Measurements from ENCODE around the gene TTF1. TPM values are rescaled to one million over a fixed set of nuclear protein-coding genes. Genes with fewer than 3 reads are reported as not detected.

The TTF1 gene
- total RNA-seq, 1 donor, result 8.3 TPM

DNA sequence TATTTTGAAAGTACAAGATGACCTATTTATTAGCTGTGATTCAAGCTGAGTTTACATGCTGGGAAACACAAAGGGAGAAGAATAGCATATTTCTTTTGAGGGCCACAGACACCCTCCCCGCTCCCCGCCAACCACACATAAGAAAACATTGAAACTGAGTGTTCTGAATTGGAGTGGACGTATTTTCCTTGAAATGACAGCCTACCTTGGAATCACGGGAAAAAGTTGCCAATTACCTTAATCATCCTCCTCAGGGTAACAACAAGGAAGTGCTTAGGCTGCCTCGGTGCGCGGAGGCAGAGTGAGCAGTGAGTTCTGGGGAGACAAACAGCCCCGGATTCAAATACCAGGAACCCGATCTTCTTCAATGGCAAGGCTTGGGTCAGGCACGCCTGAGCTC, 34.8 kb upstream of the TTF1 start:
- no peak overlapping the region for H3K27ac ChIP-seq (ENCODE audit: low read depth, low read length)
- H3K27me3 ChIP-seq (ENCODE audit: insufficient read depth, low read length), result peaks cover 20% of the 10 kb centered on the region
- H3K4me3 ChIP-seq (ENCODE audit: insufficient read depth, low read length), result no peak overlapping the region
- no peaks in the 10 kb centered on the region for H3K79me2 ChIP-seq (ENCODE audit: insufficient read depth, low read length)
- H3K4me2 ChIP-seq (ENCODE audit: insufficient read depth, low read length), result no peak overlapping the region
- no peaks in the 10 kb centered on the region for H3K9me3 ChIP-seq (ENCODE audit: low read depth, low read length)
- no peaks in the 10 kb centered on the region for H3K36me3 ChIP-seq (ENCODE audit: insufficient read depth, low read length)
- no peak overlapping the region for H2AFZ ChIP-seq (ENCODE audit: low read length)
- no peak for DNase-seq (ENCODE audit: insufficient read length, low spot score, missing footprints)
- no peaks in the 10 kb centered on the region for H4K20me1 ChIP-seq (ENCODE audit: insufficient read depth, low read length)
- no peaks in the 10 kb centered on the region for H3K4me1 ChIP-seq (ENCODE audit: insufficient read depth, low read length)
- TF ChIP-seq, protein P1, sequence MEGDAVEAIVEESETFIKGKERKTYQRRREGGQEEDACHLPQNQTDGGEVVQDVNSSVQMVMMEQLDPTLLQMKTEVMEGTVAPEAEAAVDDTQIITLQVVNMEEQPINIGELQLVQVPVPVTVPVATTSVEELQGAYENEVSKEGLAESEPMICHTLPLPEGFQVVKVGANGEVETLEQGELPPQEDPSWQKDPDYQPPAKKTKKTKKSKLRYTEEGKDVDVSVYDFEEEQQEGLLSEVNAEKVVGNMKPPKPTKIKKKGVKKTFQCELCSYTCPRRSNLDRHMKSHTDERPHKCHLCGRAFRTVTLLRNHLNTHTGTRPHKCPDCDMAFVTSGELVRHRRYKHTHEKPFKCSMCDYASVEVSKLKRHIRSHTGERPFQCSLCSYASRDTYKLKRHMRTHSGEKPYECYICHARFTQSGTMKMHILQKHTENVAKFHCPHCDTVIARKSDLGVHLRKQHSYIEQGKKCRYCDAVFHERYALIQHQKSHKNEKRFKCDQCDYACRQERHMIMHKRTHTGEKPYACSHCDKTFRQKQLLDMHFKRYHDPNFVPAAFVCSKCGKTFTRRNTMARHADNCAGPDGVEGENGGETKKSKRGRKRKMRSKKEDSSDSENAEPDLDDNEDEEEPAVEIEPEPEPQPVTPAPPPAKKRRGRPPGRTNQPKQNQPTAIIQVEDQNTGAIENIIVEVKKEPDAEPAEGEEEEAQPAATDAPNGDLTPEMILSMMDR (IDR thresholded peaks at IDR 0.05; ENCODE audit: extremely low read depth, low read depth, low read length), result no peak

DNA sequence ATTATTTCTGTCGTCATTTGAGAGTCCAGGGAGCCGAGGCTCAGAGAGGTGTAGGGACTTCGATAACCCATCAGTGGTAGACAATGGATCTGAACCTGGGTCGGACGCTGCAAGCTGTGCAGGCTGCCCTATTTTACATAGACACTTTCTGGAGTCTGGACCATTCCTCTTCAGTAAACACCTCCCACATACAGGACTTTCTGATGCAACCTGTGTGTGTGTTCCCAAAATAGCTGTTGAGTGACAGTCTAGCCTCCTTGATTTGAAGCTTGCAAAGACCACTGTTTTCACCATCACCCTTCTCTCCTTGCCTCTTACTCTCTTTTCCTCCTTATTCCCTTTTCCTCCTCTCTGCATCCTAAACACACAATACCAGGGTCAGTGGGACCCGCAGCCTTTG, 34.1 kb upstream of the TTF1 start:
- H2AFZ ChIP-seq (ENCODE audit: low read length), result no peak overlapping the region
- DNase-seq (ENCODE audit: insufficient read length, low spot score, missing footprints), result no peak
- no peak overlapping the region for H3K4me2 ChIP-seq (ENCODE audit: insufficient read depth, low read length)
- no peaks in the 10 kb centered on the region for H4K20me1 ChIP-seq (ENCODE audit: insufficient read depth, low read length)
- no peaks in the 10 kb centered on the region for H3K79me2 ChIP-seq (ENCODE audit: insufficient read depth, low read length)
- H3K4me1 ChIP-seq (ENCODE audit: insufficient read depth, low read length), result no peaks in the 10 kb centered on the region
- peaks cover 23% of the 10 kb centered on the region for H3K27me3 ChIP-seq (ENCODE audit: insufficient read depth, low read length)
- H3K4me3 ChIP-seq (ENCODE audit: insufficient read depth, low read length), result no peak overlapping the region
- H3K27ac ChIP-seq (ENCODE audit: low read depth, low read length), result no peak overlapping the region
- no peaks in the 10 kb centered on the region for H3K9me3 ChIP-seq (ENCODE audit: low read depth, low read length)
- no peaks in the 10 kb centered on the region for H3K36me3 ChIP-seq (ENCODE audit: insufficient read depth, low read length)
- TF ChIP-seq, protein P1 (IDR thresholded peaks at IDR 0.05; ENCODE audit: extremely low read depth, low read depth, low read length), result no peak

DNA sequence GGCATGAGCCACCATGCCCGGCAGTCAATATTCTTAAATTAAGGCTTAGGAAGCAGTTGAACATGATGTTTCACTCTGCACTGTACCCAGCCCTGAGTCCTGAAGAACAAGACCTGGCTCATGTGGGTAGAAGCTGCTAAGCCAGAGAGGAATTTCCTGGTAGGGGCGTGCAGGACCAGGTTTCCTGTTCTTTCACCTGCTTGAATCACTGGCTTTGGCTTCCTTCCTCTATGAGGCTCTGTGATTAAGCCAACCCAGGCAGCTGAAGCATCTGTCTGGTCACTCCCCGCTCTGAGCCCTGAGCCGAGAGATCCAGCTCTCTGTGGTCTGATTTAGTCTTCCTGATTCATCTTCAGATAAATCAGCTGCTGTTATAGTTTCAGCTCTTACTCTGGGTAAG, 32.5 kb upstream of the TTF1 start:
- no peak overlapping the region for H3K4me3 ChIP-seq (ENCODE audit: insufficient read depth, low read length)
- no peak overlapping the region for H3K4me2 ChIP-seq (ENCODE audit: insufficient read depth, low read length)
- H2AFZ ChIP-seq (ENCODE audit: low read length), result no peak overlapping the region
- no peaks in the 10 kb centered on the region for H3K79me2 ChIP-seq (ENCODE audit: insufficient read depth, low read length)
- DNase-seq (ENCODE audit: insufficient read length, low spot score, missing footprints), result no peak
- no peak overlapping the region for H3K27ac ChIP-seq (ENCODE audit: low read depth, low read length)
- no peaks in the 10 kb centered on the region for H3K9me3 ChIP-seq (ENCODE audit: low read depth, low read length)
- no peaks in the 10 kb centered on the region for H3K4me1 ChIP-seq (ENCODE audit: insufficient read depth, low read length)
- TF ChIP-seq, protein P1 (IDR thresholded peaks at IDR 0.05; ENCODE audit: extremely low read depth, low read depth, low read length), result no peak
- H3K27me3 ChIP-seq (ENCODE audit: insufficient read depth, low read length), result peaks cover 39% of the 10 kb centered on the region
- no peaks in the 10 kb centered on the region for H4K20me1 ChIP-seq (ENCODE audit: insufficient read depth, low read length)
- H3K36me3 ChIP-seq (ENCODE audit: insufficient read depth, low read length), result no peaks in the 10 kb centered on the region

DNA sequence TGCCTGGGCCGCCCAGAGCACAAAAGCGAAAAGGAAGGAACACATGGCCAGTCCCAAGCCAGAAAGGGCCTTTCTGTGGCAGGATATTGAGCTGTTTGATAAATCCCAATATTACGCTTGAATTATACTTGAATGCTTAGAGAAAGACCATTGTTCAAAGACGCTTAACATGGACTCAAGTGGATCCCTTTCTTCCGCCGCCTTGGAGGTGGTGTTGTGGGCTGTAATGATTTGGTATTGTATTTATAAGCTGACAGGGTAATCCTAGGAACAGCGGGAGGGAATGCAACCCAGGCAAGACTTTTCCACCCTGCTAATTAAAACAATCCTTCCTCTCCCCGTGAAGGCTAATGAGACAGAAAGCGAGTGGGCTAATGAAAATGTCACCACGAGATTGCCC, 28.2 kb upstream of the TTF1 start:
- no peak overlapping the region for H3K27ac ChIP-seq (ENCODE audit: low read depth, low read length)
- peaks cover 45% of the 10 kb centered on the region for H3K27me3 ChIP-seq (ENCODE audit: insufficient read depth, low read length)
- no peak overlapping the region for H2AFZ ChIP-seq (ENCODE audit: low read length)
- H3K79me2 ChIP-seq (ENCODE audit: insufficient read depth, low read length), result no peaks in the 10 kb centered on the region
- no peak for DNase-seq (ENCODE audit: insufficient read length, low spot score, missing footprints)
- H4K20me1 ChIP-seq (ENCODE audit: insufficient read depth, low read length), result no peaks in the 10 kb centered on the region
- no peak overlapping the region for H3K4me2 ChIP-seq (ENCODE audit: insufficient read depth, low read length)
- TF ChIP-seq, protein P1 (IDR thresholded peaks at IDR 0.05; ENCODE audit: extremely low read depth, low read depth, low read length), result no peak
- no peak overlapping the region for H3K4me3 ChIP-seq (ENCODE audit: insufficient read depth, low read length)
- no peaks in the 10 kb centered on the region for H3K36me3 ChIP-seq (ENCODE audit: insufficient read depth, low read length)
- H3K9me3 ChIP-seq (ENCODE audit: low read depth, low read length), result no peaks in the 10 kb centered on the region
- no peaks in the 10 kb centered on the region for H3K4me1 ChIP-seq (ENCODE audit: insufficient read depth, low read length)

Data from osteoblast (primary cell).